Glutamatergic neuron (in vitro differentiated cells): ENCODE data around the gene CFAP298. TPM values are rescaled to one million over a fixed set of nuclear protein-coding genes. Genes with fewer than 3 reads are reported as not detected.

Experiments
- DNase-seq: peaks from one replicate; pipeline ENCODE4 v3.0.0; 2022
- H3K27ac Mint-ChIP-seq: one replicate; pipeline ENCODE4 v1.8.0; 2020; ENCODE audit warnings: mild to moderate bottlenecking, mixed read lengths, inconsistent platforms; ENCODE audit not compliant: unreplicated experiment
- H3K27me3 Mint-ChIP-seq: one replicate; pipeline ENCODE4 v1.8.0; 2020; ENCODE audit warnings: mild to moderate bottlenecking, moderate library complexity, mixed read lengths, inconsistent platforms; ENCODE audit not compliant: unreplicated experiment
- H3K36me3 Mint-ChIP-seq: one replicate; pipeline ENCODE4 v1.8.0; 2020; ENCODE audit warnings: mild to moderate bottlenecking, mixed read lengths, inconsistent platforms; ENCODE audit not compliant: unreplicated experiment
- H3K4me1 Mint-ChIP-seq: one replicate; pipeline ENCODE4 v1.8.0; 2020; ENCODE audit warnings: mild to moderate bottlenecking, low read depth, mixed read lengths, inconsistent platforms; ENCODE audit not compliant: unreplicated experiment
- H3K4me3 Mint-ChIP-seq: one replicate; pipeline ENCODE4 v1.8.0; 2020; ENCODE audit warnings: mild to moderate bottlenecking, mixed read lengths, inconsistent platforms; ENCODE audit not compliant: unreplicated experiment
- H3K9me3 Mint-ChIP-seq: one replicate; pipeline ENCODE4 v1.8.0; 2020; ENCODE audit warnings: mild to moderate bottlenecking, moderate library complexity, mixed read lengths, inconsistent platforms; ENCODE audit not compliant: unreplicated experiment
- total RNA-seq: library from RNA; stranded (reverse); fragmentation: NEBNext Ultra II Directional; extraction: Animal tissue kit (Norgen Biotek cat#: 25700); gene quantifications from one replicate; pipeline ENCODE4 v1.2.1, GENCODE V29; 2021; ENCODE audit not compliant: unreplicated experiment
- TF ChIP-seq, protein P1 (sequence below): fragments of 200-600 bp; sonication (generic); IDR thresholded peaks from one replicate; pipeline ENCODE4 v1.5.0; 2021; ENCODE audit not compliant: partially characterized antibody, unreplicated experiment

The CFAP298 gene
- total RNA-seq, 1 donor from 2014 or later: 124 TPM

DNA sequence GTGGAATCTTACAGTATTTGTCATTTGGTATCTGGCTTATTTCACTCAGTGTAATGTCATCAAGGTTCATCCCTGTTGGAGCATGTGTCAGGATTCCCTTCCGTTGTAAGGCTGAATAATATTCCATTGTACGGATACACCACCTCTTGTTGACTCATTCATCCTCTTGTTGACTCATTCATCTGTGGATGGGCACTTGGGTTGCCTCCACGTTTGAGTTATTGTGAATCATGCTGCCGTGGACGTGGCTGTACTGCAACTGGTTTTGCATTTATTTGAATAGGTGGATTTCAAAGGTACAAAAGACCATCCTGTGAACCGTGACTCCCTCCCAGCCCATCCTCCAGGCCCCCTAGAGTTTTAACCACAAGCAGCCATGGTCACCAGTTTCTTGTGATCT is 15.0 kb downstream of the CFAP298 start:
- TF ChIP-seq, protein P1, sequence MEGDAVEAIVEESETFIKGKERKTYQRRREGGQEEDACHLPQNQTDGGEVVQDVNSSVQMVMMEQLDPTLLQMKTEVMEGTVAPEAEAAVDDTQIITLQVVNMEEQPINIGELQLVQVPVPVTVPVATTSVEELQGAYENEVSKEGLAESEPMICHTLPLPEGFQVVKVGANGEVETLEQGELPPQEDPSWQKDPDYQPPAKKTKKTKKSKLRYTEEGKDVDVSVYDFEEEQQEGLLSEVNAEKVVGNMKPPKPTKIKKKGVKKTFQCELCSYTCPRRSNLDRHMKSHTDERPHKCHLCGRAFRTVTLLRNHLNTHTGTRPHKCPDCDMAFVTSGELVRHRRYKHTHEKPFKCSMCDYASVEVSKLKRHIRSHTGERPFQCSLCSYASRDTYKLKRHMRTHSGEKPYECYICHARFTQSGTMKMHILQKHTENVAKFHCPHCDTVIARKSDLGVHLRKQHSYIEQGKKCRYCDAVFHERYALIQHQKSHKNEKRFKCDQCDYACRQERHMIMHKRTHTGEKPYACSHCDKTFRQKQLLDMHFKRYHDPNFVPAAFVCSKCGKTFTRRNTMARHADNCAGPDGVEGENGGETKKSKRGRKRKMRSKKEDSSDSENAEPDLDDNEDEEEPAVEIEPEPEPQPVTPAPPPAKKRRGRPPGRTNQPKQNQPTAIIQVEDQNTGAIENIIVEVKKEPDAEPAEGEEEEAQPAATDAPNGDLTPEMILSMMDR: no peak
- Mint-ChIP-seq H3K27ac (no peak overlapping the region), H3K9me3 (no peaks in the 10 kb centered on the region), H3K4me3 (no peak overlapping the region), H3K36me3 (no peaks in the 10 kb centered on the region), H3K27me3 (peaks cover 5% of the 10 kb centered on the region), H3K4me1 (peaks cover 18% of the 10 kb centered on the region)
- no peak for DNase-seq

DNA sequence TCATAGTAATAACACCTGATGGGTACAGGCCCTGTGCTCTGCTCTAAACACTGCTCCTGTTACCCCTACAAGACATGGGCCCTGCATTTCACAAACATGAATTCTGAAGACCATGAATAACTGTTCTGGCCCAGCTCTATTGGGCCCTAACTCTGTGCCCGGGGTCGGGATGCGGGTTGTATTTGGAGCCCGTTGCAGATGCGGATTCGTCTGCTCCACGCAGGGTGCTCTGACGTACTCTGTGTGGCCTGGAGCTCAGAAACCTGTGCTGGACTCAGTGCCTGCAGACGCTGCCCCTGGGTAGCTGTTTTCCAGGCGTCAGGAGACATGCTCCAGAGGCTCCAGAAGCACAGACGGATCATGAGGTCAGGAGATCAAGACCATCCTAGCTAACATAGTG is 16.7 kb downstream of the CFAP298 start:
- Mint-ChIP-seq H3K36me3 (no peaks in the 10 kb centered on the region), H3K4me3 (no peak overlapping the region), H3K9me3 (no peaks in the 10 kb centered on the region), H3K27me3 (no peaks in the 10 kb centered on the region), H3K4me1 (peaks cover 23% of the 10 kb centered on the region), H3K27ac (no peak overlapping the region)
- DNase-seq: no peak
- TF ChIP-seq, protein P1: no peak

DNA sequence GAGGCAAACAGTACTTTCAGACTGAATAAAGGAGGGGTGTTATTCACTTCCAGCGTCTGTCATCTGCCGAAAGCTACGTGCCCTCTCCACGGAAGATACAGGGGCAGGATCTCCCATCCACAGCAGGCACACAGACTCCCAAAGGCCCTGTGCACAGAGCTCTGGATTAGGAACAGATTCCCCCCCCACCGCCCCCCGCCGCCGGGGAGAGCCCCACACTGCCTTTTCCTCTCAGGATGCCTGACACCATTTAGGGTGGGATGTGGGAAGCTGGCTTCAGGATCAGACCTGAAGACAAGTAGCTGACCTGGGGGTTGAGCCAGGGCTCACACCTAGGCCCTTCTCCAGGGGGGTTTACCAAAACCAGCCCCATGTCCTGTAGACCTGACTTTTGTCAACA is 18.5 kb downstream of the CFAP298 start:
- no peak for DNase-seq
- Mint-ChIP-seq H3K4me3 (no peak overlapping the region), H3K27ac (peak overlapping the region; percentile 38), H3K4me1 (peaks cover 14% of the 10 kb centered on the region), H3K9me3 (no peaks in the 10 kb centered on the region), H3K27me3 (no peaks in the 10 kb centered on the region), H3K36me3 (no peaks in the 10 kb centered on the region)
- TF ChIP-seq, protein P1: no peak

DNA sequence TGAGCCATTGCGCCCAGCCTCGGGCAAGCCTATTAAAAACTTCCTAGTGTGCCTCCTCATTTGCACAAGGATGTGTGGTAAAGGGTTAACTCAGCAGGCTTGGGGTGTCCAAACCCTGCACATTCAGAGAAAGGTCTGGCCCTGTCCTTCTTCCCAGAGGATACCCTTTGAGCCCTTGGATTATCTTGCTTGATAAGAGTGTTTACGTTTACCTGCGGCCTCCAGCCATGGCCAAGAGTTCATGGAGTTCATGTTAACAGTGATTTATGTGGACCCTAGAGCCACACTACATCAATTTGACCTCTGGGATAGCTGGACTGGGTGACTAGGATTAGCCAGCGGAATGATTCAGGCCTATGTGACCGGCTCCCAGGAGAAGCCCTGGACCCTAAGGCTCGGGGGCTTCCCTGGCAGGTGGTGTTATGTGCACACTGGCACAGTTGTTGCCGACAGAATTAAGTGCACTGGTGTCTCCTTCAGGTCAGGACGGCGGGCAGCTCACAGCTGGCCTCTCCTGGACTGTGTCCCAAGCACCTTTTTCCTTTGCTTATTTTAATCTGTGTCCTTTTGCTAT is 19.2 kb downstream of the CFAP298 start:
- TF ChIP-seq, protein P1: no peak
- peaks cover 14% of the 10 kb centered on the region for H3K4me1 Mint-ChIP-seq
- no peak overlapping the region for H3K4me3 Mint-ChIP-seq
- DNase-seq: no peak
- no peaks in the 10 kb centered on the region for H3K36me3 Mint-ChIP-seq
- no peaks in the 10 kb centered on the region for H3K9me3 Mint-ChIP-seq
- H3K27ac Mint-ChIP-seq: peak overlapping the region; percentile 38
- H3K27me3 Mint-ChIP-seq: no peaks in the 10 kb centered on the region

DNA sequence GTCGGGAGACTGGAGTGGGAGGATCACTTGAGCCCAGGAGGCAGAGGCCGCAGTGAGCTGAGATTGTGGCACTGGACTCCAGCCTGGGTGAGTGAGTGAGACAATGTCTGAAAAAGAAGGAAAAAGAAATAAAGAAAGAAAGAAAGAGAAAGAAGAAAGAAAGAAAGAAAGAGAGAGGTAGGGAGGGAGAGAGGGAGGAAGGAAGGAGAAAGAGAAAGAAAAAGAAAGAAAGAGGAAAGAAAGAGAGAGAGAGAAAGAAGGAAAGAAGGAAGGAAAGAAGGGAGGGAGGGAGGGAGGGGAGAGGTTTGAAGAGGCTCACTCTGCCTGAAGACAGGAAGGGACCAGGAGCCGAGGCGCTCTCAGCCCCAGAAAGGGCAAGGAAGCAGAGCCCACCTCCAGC is 22.0 kb downstream of the CFAP298 start:
- H3K4me1 Mint-ChIP-seq: peaks cover 14% of the 10 kb centered on the region
- no peak for DNase-seq
- H3K4me3 Mint-ChIP-seq: no peak overlapping the region
- peaks cover 3% of the 10 kb centered on the region for H3K27me3 Mint-ChIP-seq
- no peaks in the 10 kb centered on the region for H3K9me3 Mint-ChIP-seq
- TF ChIP-seq, protein P1: no peak
- no peaks in the 10 kb centered on the region for H3K36me3 Mint-ChIP-seq
- H3K27ac Mint-ChIP-seq: no peak overlapping the region
